Activated CD4-positive, alpha-beta T cell treated with anti-CD3 and anti-CD28 coated beads for 24 hours (primary cell): ENCODE measurements around the gene PITHD1.
"Not testable (repeated sequence)": the region's sequence is repeated elsewhere in the genome, so short reads cannot be mapped to it uniquely, and the experiment has no call there.

Source experiments
- DNase-seq, 2 donors: peaks; one replicate each; pipeline ENCODE4 v3.0.0-alpha.2; 2020; ENCODE audit warnings: low read depth in 2 of 2

The PITHD1 gene

GRCh38 chr1:23799255-23799569 lies 21.0 kb downstream of the PITHD1 start:
- DNase-seq, result no peak

DNA sequence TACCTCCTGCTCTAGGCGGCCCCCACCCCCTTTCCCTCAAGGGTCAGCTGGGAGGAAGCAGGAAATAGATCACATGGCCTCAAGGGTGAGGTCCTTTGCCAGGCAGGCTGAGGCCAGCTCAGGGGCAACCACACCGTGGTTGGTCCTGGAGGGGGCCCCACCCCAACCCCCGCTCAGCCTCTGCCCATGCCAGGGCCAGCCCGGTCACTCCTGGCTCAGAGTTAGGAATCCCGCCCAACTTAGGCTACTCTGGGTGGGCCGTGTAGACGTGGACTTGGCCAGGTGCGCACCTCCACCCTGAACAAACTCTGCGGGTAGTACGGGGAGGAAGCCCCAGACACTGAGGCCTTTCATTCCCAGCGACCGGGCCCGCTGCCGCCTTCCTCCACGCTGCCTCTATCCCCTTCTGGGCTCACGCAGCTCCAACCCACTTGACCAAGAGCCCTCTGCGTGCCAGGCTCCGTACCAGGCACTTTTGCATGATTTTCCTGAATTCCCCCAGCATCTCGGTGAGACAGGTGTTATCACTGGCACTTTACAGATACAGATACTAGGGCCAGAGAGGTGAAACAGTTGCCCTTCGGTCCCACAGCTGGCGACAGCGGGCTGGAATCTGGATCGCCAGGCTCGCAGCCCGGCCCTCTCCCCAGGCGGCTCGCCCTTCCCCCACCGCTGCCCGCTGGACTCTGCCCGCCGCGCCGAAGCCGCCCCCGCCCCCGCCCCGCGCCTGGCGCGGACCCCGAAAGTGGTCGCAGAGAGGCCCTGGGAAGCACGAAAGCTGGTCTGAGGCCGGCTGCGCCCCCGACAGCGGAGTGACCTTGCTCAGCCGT lies 21.6 kb downstream of the PITHD1 start:
- no peak for DNase-seq

DNA sequence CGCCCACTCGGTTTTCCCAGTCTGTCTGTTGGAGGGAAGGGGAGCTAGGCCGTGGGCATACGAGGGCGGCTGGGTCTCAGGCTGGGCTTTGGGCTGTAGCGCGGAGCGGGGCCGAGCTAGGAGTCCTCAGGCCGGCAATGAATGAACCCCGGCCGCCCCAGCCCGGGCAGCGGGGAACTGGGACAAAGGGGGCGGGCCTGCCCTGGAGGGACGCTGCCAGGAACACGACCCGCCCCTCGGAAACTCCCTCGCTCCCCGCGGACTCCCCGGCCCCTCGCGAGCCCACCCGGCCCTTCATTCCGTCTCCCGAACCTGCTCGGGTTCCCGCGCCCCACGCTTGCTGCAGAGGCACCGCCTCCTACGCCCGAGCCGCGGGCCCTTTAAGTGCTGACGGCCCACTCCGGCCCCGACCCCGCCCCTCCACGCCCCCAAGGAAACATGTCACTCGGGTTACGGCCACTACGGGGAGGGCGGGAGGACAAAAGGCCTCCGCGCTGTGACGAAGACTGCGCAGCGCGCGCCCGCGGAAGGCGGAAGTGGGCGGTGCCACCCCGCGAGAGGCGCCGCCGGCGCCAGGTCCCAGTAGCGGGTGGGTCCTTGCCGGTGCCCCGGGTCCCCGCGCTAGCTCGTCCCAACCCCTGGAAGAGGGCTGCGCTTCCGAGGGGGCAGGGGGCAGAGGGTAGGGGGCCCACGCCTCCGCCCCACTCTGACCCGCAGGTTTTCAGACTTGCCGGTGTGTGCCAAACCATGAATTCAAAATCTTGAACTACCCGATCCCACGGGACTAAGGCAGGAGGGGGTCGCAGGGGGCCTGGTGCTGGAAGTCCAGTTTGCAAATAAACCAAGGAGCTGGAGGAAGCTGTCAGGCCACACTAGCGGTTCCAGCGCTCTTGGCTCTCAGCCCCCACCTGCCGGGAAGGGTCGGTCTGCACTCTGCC lies 22.5 kb downstream of the PITHD1 start, which contains the start of gene GALE:
GALE (minus strand) TSS at position 355 of the 938 bp plus-strand sequence. CDS start 1,747 bp downstream, outside the sequence.
- DNase-seq, result peak; percentile 96 to 97

- no peak for DNase-seq
Measured at GRCh38 chr1:23801338-23801748, 23.1 kb downstream of the PITHD1 start.

GRCh38 chr1:23801876-23802275 lies 23.7 kb downstream of the PITHD1 start:
- DNase-seq, result no peak

- not testable (repeated sequence) for DNase-seq
Measured at GRCh38 chr1:23802809-23803342, 24.7 kb downstream of the PITHD1 start.

DNA sequence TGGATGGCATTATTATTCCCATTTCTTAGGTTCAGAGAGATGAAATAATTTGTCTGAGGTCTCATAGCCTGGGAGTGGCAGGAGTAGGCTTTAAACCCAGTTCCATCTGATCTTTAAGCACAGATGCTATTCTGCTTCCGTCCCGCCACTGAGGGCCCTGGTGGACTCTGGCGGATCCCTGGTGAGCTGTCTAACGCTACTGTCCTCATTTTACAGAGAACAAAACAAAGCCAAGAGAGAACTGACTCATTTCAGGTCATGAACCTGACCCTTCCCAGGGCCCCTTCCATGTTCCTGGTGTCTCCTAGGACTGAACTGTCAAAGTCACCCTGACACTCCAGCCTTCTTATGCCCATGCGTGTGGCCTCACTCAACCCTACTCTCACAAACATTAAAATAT lies 25.5 kb downstream of the PITHD1 start:
- DNase-seq, result no peak

DNA sequence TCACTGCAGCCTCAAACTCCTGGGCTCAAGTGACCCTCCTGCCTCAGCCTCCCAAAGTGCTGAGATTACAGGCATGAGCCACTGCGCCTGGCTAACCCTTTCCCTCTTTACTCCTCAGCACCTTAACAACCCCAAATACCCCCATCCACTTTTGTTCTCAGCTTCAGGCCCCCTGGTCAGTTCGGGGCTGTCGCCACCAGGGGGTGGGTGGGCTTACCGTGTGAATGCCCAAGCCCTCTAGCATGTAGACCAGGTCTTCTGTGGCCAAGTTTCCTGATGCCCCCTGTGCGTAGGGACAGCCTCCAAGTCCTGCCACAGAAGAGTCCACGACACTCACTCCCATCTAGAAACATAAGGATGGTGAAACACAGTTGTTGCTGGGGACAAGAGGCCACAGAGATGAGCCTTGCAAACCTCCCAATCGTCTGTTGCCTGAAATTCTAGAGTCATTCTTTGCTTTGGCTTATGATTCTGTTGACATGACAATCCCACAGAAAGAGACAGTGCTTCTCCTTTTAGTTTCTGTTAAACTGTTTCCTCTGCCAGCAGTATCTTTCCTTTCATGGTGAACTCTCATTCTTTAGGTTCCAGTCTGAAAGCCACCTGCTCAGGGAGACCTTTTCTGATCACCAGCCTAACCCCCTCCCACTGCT lies 26.1 kb downstream of the PITHD1 start:
- DNase-seq, result no peak

DNA sequence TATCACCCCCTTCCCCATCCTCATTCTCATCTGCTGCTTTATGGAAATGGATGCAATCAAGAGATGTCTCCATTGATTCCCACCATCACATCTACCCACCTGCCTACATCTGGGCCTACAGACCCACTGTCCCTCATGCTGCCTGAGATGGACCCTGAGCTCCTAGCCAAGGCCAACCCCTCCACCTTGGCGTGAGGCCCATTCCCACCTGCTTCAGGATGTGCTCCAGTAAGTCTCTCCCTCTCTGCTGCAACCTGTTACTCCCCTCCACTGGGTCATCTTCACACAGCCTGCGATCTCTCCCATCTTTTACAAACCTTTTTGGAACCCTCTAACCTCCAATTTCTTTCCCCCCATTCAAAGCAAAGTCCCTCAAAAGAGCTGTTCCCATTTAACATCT lies 26.8 kb downstream of the PITHD1 start:
- no peak for DNase-seq

GRCh38 chr1:23806280-23806679 lies 28.1 kb downstream of the PITHD1 start:
- DNase-seq, result no peak

GRCh38 chr1:23807453-23807852 lies 29.2 kb downstream of the PITHD1 start:
- no peak for DNase-seq

DNA sequence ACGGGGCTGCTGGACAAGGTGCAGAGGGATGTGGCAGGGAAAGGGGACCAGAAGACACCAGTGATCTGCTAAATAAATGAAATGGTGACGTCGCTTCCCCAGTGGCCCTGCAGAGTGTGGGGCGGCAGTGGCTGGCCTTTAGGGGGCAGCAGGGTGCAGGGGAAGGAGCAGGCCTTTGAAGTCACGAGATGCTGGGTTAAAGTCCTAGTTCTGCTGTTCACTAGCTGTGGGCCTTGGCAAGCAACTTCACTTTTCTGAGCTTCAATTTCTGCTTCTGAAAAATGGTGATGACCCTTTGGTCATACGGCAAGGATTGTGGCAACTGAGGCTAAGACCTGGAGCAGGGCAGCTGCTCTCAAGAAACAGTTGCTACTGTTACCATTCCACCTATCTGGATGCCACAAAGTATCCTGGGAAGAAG lies 31.5 kb downstream of the PITHD1 start:
- peak; percentile 61 to 72 for DNase-seq

DNA sequence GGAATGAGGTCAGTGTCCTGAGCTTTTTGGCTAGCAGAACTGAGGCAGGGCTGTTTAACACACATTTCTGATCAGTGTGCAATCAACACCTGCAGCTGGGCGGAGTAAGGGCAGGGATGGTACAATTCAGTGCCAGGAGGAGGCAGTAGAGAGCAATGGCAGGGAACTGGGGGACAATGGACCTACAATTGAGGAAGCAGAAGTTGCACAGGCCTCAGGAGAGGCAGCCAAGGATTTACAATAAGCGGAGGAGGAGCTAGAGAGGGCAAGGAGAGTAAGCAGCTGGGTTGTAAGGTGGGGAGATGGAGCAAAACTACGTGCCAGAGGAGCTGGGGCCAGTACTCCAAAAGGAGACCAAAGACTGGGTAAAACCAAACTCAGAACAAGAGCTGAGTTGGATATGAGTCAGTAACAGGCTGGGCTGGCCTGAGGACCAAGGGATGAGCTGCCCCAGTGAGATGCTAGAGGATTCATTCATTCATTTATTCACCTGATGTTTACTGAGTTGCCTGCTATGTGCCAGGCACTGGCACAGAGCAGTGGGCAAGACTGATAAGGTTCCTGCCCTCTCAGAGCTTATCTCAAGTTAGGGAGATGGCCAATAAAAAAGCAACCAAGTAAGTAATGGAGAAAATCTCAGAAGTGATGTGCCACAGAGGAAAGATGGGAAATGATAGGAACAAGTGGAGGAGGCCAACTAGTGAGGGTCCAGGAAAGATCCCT lies 32.8 kb downstream of the PITHD1 start:
- peak in 1 of 2 donors; percentile 41 for DNase-seq

DNA sequence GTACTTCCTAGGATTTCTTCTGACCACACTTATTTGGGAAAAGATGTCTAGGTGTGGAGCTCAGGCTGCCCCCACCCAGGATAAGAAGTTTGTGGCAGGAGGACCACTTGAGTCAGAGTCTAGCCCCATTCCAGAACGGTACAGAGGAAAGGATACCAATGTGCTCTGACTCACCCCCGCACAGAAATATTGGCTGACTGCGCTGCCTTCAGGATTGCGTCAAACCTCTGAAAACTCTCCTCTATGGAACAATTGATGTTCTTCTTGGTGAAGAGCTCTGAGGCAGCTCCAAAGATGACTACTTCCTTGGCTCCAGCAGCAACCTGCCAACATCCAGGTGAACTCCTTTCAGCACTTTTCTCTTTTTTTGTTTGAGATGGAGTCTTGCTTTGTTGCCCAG lies 35.8 kb downstream of the PITHD1 start:
- no peak for DNase-seq

DNA sequence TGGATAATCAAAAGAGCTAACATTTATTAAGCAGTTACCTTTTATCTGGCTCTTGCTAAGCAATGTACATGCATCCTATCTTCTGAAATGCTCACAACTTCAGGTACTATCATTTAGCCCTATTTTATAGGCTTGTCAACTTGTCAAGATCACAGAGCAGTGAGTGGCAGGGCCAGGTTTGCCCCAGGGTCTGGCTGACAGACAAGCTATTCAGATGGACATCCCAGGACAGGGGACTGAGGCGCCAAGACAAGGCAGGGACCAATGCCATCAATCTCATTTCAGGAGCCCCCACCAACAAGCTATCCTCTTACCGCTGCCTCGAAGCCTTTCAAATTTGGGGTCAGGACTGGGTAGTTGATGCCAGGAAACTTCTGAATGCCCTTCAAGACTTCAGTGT lies 38.1 kb downstream of the PITHD1 start:
- no peak for DNase-seq

GRCh38 chr1:23816906-23817305 lies 38.7 kb downstream of the PITHD1 start:
- DNase-seq, result no peak

- DNase-seq, result no peak
Measured at GRCh38 chr1:23817633-23818032, 39.4 kb downstream of the PITHD1 start.

- no peak for DNase-seq
Measured at GRCh38 chr1:23823767-23824166, 45.5 kb downstream of the PITHD1 start.

GRCh38 chr1:23824711-23825075 lies 46.5 kb downstream of the PITHD1 start:
- no peak for DNase-seq

GRCh38 chr1:23825076-23825761 lies 47.0 kb downstream of the PITHD1 start, which contains the start of gene HMGCL:
Gene HMGCL (minus strand): TSS chr1:23825429. CDS start chr1:23825415, 14 bp downstream.
- peak; percentile 79 to 86 for DNase-seq
